ENCODE results near the gene DRC7. TPM values are rescaled to one million over a fixed set of nuclear protein-coding genes. Genes with fewer than 3 reads are reported as not detected.

Gene DRC7
- total and polyA plus RNA-seq, 7 donors = not detected

GRCh38 chr16:57704011-57704904 lies 9.7 kb downstream of the DRC7 start:
- no peaks in the 10 kb centered on the region for H3K4me1 ChIP-seq
- 29 to 63% methylated on average over 11 of the region's 11 CpGs for WGBS, 2 donors
- DNase-seq = no peak
- no peak overlapping the region for H3K4me3 ChIP-seq
- H3K9me3 ChIP-seq = no peaks in the 10 kb centered on the region
- no peak for TF ChIP-seq POLR2AphosphoS5 (IDR thresholded peaks at IDR 0.05)
- TF ChIP-seq, protein P1, sequence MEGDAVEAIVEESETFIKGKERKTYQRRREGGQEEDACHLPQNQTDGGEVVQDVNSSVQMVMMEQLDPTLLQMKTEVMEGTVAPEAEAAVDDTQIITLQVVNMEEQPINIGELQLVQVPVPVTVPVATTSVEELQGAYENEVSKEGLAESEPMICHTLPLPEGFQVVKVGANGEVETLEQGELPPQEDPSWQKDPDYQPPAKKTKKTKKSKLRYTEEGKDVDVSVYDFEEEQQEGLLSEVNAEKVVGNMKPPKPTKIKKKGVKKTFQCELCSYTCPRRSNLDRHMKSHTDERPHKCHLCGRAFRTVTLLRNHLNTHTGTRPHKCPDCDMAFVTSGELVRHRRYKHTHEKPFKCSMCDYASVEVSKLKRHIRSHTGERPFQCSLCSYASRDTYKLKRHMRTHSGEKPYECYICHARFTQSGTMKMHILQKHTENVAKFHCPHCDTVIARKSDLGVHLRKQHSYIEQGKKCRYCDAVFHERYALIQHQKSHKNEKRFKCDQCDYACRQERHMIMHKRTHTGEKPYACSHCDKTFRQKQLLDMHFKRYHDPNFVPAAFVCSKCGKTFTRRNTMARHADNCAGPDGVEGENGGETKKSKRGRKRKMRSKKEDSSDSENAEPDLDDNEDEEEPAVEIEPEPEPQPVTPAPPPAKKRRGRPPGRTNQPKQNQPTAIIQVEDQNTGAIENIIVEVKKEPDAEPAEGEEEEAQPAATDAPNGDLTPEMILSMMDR (IDR thresholded peaks at IDR 0.05) = no peak
- no peak for TF ChIP-seq POLR2A (IDR thresholded peaks at IDR 0.05)
- no peak for TF ChIP-seq EP300 (IDR thresholded peaks at IDR 0.05)
- no peaks in the 10 kb centered on the region for H3K27me3 ChIP-seq
- no peaks in the 10 kb centered on the region for H3K36me3 ChIP-seq
- intact Hi-C loops (cut with DNase I) = no loop called here
- no peak overlapping the region for H3K27ac ChIP-seq

DNA sequence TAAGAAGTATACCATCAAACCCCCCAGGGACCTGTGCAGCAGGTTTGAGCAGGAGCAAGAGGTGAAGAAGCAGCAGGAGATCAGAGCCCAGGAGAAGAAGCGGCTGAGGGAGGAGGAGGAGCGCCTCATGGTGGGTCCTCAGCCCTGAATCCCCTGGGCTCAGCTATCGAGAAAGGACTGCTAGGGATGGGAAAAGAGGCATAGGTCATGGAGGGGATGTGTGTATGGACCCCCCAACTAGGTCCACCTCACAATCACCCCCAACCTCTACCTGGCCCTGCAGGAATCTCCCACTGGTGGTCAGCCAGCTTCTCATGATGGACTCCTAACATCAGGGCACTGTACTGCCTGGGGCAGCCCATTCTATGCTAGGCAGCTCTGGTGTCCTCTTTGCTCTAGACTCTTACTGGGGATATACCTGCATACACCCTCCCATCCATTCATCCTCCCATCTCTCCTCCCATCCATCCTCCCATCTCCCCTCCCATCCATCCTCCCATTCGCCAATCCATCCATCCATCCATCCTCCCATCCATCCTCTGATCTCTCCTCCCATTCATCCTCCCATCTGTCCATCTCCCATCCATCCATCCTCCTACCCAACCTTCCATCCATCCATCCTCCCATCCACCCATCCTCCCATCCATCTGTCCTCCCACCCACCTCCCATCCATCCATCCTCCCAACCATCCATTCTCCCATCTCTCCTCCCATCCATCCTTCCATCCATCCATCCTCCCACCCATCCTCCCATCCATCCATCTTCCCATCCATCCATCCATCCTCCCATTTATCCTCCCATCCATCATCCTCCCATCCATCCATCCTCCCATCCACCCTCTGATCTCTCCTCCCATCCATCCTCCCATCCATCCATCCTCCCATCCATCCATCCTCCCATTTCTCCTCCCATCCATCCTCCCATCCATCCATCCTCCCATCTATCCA lies 10.6 kb downstream of the DRC7 start:
- peak; percentile 29 for DNase-seq
- no peaks in the 10 kb centered on the region for H3K4me1 ChIP-seq
- no peaks in the 10 kb centered on the region for H3K9me3 ChIP-seq
- H3K27me3 ChIP-seq = no peaks in the 10 kb centered on the region
- H3K27ac ChIP-seq = no peak overlapping the region
- WGBS, 2 donors = 93 to 94% methylated on average over 4 of the region's 4 CpGs
- intact Hi-C loops (cut with DNase I) = no loop called here
- H3K36me3 ChIP-seq = no peaks in the 10 kb centered on the region
- H3K4me3 ChIP-seq = no peak overlapping the region
- TF ChIP-seq POLR2A (IDR thresholded peaks at IDR 0.05) (no peak), EP300 (IDR thresholded peaks at IDR 0.05) (no peak), POLR2AphosphoS5 (IDR thresholded peaks at IDR 0.05) (no peak)
- TF ChIP-seq, protein P1 (IDR thresholded peaks at IDR 0.05) = no peak

- DNase-seq = no peak
- H3K27me3 ChIP-seq = no peaks in the 10 kb centered on the region
- no peaks in the 10 kb centered on the region for H3K36me3 ChIP-seq
- H3K9me3 ChIP-seq = no peaks in the 10 kb centered on the region
- H3K27ac ChIP-seq = no peak overlapping the region
- TF ChIP-seq, protein P1 (IDR thresholded peaks at IDR 0.05) = no peak
- TF ChIP-seq EP300 (IDR thresholded peaks at IDR 0.05) (no peak), POLR2A (IDR thresholded peaks at IDR 0.05) (no peak), POLR2AphosphoS5 (IDR thresholded peaks at IDR 0.05) (no peak)
- intact Hi-C loops (cut with DNase I) = no loop called here
- no peaks in the 10 kb centered on the region for H3K4me1 ChIP-seq
- WGBS, 2 donors = 90 to 91% methylated on average over 1 of the region's 1 CpG
- H3K4me3 ChIP-seq = no peak overlapping the region
Observed at GRCh38 chr16:57706717-57707116, 12.1 kb downstream of the DRC7 start.

DNA sequence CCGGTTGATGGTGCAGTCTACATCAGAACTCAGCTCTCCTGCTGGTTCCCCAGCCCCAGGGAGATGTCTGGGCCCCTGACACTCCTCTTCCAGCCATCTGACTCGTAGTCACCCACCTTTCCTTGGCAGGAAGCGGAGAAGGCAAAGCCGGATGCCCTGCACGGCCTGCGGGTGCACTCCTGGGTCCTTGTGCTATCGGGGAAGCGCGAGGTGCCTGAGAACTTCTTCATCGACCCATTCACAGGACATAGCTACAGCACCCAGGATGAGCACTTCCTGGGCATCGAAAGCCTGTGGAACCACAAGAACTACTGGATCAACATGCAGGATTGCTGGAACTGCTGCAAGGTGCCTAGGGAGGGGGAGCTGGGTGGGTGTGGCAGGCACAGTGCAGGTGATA lies 12.7 kb downstream of the DRC7 start:
- intact Hi-C loops (cut with DNase I) = no loop called here
- no peak overlapping the region for H3K27ac ChIP-seq
- H3K9me3 ChIP-seq = no peaks in the 10 kb centered on the region
- 90% methylated on average over 11 of the region's 11 CpGs for WGBS, 2 donors
- H3K4me1 ChIP-seq = no peaks in the 10 kb centered on the region
- no peaks in the 10 kb centered on the region for H3K27me3 ChIP-seq
- TF ChIP-seq POLR2AphosphoS5 (IDR thresholded peaks at IDR 0.05) (no peak), EP300 (IDR thresholded peaks at IDR 0.05) (no peak), POLR2A (IDR thresholded peaks at IDR 0.05) (no peak)
- TF ChIP-seq, protein P1 (IDR thresholded peaks at IDR 0.05) = no peak
- H3K36me3 ChIP-seq = no peaks in the 10 kb centered on the region
- H3K4me3 ChIP-seq = no peak overlapping the region
- DNase-seq = peak; percentile 24
